ENCODE results near the gene TIGAR. TPM values are rescaled to one million over a fixed set of nuclear protein-coding genes. Genes with fewer than 3 reads are reported as not detected.
A peak's percentile ranks its signal among the peaks of the same experiment; 100 is the strongest.

The TIGAR gene
- total and polyA plus RNA-seq, 2 of the 8 experiments (the other 6 are each of a cell fraction or from before 2014, with no cell fraction given): 3.8 to 26.4 TPM

GRCh38 chr12:4387607-4388006 is 66.6 kb downstream of the TIGAR start:
- FAIRE-seq (no peak), DNase-seq (ENCODE audit: low read depth in 1 of 2, low spot score in 2 of 2) (peak in 1 of 2 experiments; percentile 11)
- H3K27me3 ChIP-seq (replicated peaks in 1 of 4; ENCODE audit: control insufficient read depth in 3 of 4, extremely low read depth in 1 of 4, insufficient read depth in 3 of 4, low read length in 3 of 4): no peaks in the 10 kb centered on the region
- no peaks in the 10 kb centered on the region for H3K36me3 ChIP-seq (ENCODE audit: control insufficient read depth in 2 of 4, insufficient read depth in 4 of 4, low read length in 3 of 4)
- no peak overlapping the region for H2AFZ ChIP-seq (ENCODE audit: low read length)
- H4K8ac ChIP-seq (ENCODE audit: extremely low read depth, insufficient read depth, low read length): no peak overlapping the region
- H2BK15ac ChIP-seq (ENCODE audit: low read length): no peak overlapping the region
- H3K18ac ChIP-seq (ENCODE audit: extremely low read depth, low read length): no peak overlapping the region
- H3K4me1 ChIP-seq (replicated peaks in 1 of 4; ENCODE audit: control insufficient read depth in 3 of 4, insufficient read depth in 4 of 4, low read length in 3 of 4): peaks cover 0 to 3% (median 0%) of the 10 kb centered on the region in 4 experiments; a peak in 2 of 7 replicates
- no peak overlapping the region for H3K4me2 ChIP-seq (ENCODE audit: insufficient read depth in 1 of 2, low read depth in 2 of 2, low read length in 2 of 2)
- no peaks in the 10 kb centered on the region for H3K23me2 ChIP-seq (ENCODE audit: low read depth, low read length)
- no peak overlapping the region for H2BK120ac ChIP-seq (replicated peaks; ENCODE audit: low read depth, low read length)
- H3K23ac ChIP-seq (ENCODE audit: insufficient read length): no peak overlapping the region
- POLR2A ChIA-PET (ENCODE audit: partially characterized antibody): no interaction called here
- no peak overlapping the region for H3K14ac ChIP-seq (ENCODE audit: insufficient read length)
- H4K91ac ChIP-seq (replicated peaks; ENCODE audit: insufficient read length, low read length): no peak overlapping the region
- no peak overlapping the region for H3K56ac ChIP-seq (replicated peaks; ENCODE audit: insufficient read length, low read depth, low read length)
- no peak overlapping the region for H2BK12ac ChIP-seq (ENCODE audit: low read depth, low read length)
- H3K79me2 ChIP-seq (ENCODE audit: control insufficient read depth in 1 of 2, insufficient read depth in 2 of 2, low read length in 2 of 2): no peaks in the 10 kb centered on the region
- no peaks in the 10 kb centered on the region for H4K20me1 ChIP-seq (replicated peaks in 1 of 2; ENCODE audit: control insufficient read depth in 1 of 2, insufficient read depth in 2 of 2, low read length in 2 of 2)
- no peak overlapping the region for H3K9ac ChIP-seq (replicated peaks in 1 of 4; ENCODE audit: extremely low read depth in 1 of 4, low read depth in 3 of 4, low read length in 3 of 4)
- WGBS, 2 experiments (ENCODE audit: extremely low coverage in 1 of 2, insufficient coverage in 1 of 2, insufficient read length in 1 of 2, insufficient replicate concordance in 2 of 2, low coverage in 1 of 2, low lambda C conversion rate in 2 of 2, missing lambda C conversion rate in 1 of 2): 80% methylated on average over 5 of the region's 5 CpGs; no CpG with 5 or more reads in 1 of the 2 experiments
- CTCF ChIA-PET (ENCODE audit: partially characterized antibody): interaction anchor here (1.6 kb wide), 1 partner anchor 18 kb away, joined by 5 read pairs; no protein-coding TSS in a partner anchor
- H3K4ac ChIP-seq (replicated peaks; ENCODE audit: insufficient read length, low read depth, low read length): no peak overlapping the region
- no peak overlapping the region for H2BK20ac ChIP-seq (ENCODE audit: low read length)
- no peak overlapping the region for H3K27ac ChIP-seq (ENCODE audit: low read depth, low read length)
- H4K5ac ChIP-seq (ENCODE audit: insufficient read length, low read depth, low read length): no peak overlapping the region
- H2BK5ac ChIP-seq (ENCODE audit: low read depth, low read length): no peak overlapping the region
- H2AK5ac ChIP-seq (ENCODE audit: low read depth, low read length): no peak overlapping the region
- no peaks in the 10 kb centered on the region for H3K79me1 ChIP-seq (ENCODE audit: low read depth, low read length)
- no peak overlapping the region for H3K4me3 ChIP-seq (ENCODE audit: extremely low read depth in 1 of 4, insufficient read depth in 2 of 4, low read depth in 3 of 4, low read length in 4 of 4)
- no peaks in the 10 kb centered on the region for H3K9me3 ChIP-seq (ENCODE audit: insufficient read depth in 2 of 2, low read depth in 1 of 2, low read length in 1 of 2)
- no peak for TF ChIP-seq SIX5 (IDR thresholded peaks at IDR 0.05; ENCODE audit: low read depth, low read length)
- TF ChIP-seq SIRT6 (IDR thresholded peaks at IDR 0.05; ENCODE audit: low read length): no peak
- no peak for TF ChIP-seq SP1 (IDR thresholded peaks at IDR 0.05; ENCODE audit: low read depth, low read length)
